ENCODE results near the gene SPG7.
"Not testable (repeated sequence)": the region's sequence is repeated elsewhere in the genome, so short reads cannot be mapped to it uniquely, and the experiment has no call there.

SPG7 gene

GRCh38 chr16:89586218-89586617 lies 78.0 kb downstream of the SPG7 start:
- no peak for ATAC-seq (ENCODE audit: low read depth)
- H3K4me1 Mint-ChIP-seq = no peaks in the 10 kb centered on the region

GRCh38 chr16:89586853-89587252 lies 78.7 kb downstream of the SPG7 start:
- ATAC-seq (ENCODE audit: low read depth) (no peak), DNase-seq (ENCODE audit: low spot score in 2 of 2) (no peak)
- H3K4me1 Mint-ChIP-seq = no peaks in the 10 kb centered on the region
- H3K36me3 Mint-ChIP-seq = no peaks in the 10 kb centered on the region
- no peak overlapping the region for H3K4me3 Mint-ChIP-seq
- H3K27me3 Mint-ChIP-seq = no peaks in the 10 kb centered on the region
- no peaks in the 10 kb centered on the region for H3K9me3 Mint-ChIP-seq
- H3K27ac Mint-ChIP-seq = no peak overlapping the region

More at GRCh38 chr16:89586218-89586617, 78.0 kb downstream of the SPG7 start:
- no peaks in the 10 kb centered on the region for H3K27me3 Mint-ChIP-seq
- no peak overlapping the region for H3K4me3 Mint-ChIP-seq
- H3K27ac Mint-ChIP-seq = no peak overlapping the region
- no peaks in the 10 kb centered on the region for H3K9me3 Mint-ChIP-seq
- H3K36me3 Mint-ChIP-seq = no peaks in the 10 kb centered on the region
- no peak for DNase-seq (ENCODE audit: low spot score in 2 of 2)

GRCh38 chr16:89587676-89588075 lies 79.5 kb downstream of the SPG7 start:
- H3K36me3 Mint-ChIP-seq; H3K4me1 Mint-ChIP-seq; ATAC-seq (ENCODE audit: low read depth): not testable (repeated sequence)

GRCh38 chr16:89588413-89589109 lies 80.4 kb downstream of the SPG7 start:
- H3K4me1 Mint-ChIP-seq = no peaks in the 10 kb centered on the region
- no peak overlapping the region for H3K4me3 Mint-ChIP-seq
- ATAC-seq (ENCODE audit: low read depth) (no peak), DNase-seq (ENCODE audit: low spot score in 2 of 2) (no peak)
- no peaks in the 10 kb centered on the region for H3K36me3 Mint-ChIP-seq
- H3K27ac Mint-ChIP-seq = no peak overlapping the region
- H3K9me3 Mint-ChIP-seq = no peaks in the 10 kb centered on the region
- no peaks in the 10 kb centered on the region for H3K27me3 Mint-ChIP-seq

More at GRCh38 chr16:89587676-89588075, 79.5 kb downstream of the SPG7 start:
- not testable (repeated sequence) for H3K27me3 Mint-ChIP-seq; H3K27ac Mint-ChIP-seq; H3K4me3 Mint-ChIP-seq; H3K9me3 Mint-ChIP-seq; DNase-seq (ENCODE audit: low spot score in 2 of 2)

- no peaks in the 10 kb centered on the region for H3K9me3 Mint-ChIP-seq
- no peak for DNase-seq (ENCODE audit: low spot score in 2 of 2)
- H3K27me3 Mint-ChIP-seq = no peaks in the 10 kb centered on the region
- H3K4me1 Mint-ChIP-seq = no peaks in the 10 kb centered on the region
- ATAC-seq (ENCODE audit: low read depth) = no peak
- no peaks in the 10 kb centered on the region for H3K36me3 Mint-ChIP-seq
- no peak overlapping the region for H3K4me3 Mint-ChIP-seq
- H3K27ac Mint-ChIP-seq = no peak overlapping the region
Measured at GRCh38 chr16:89589241-89589926, 81.2 kb downstream of the SPG7 start.

GRCh38 chr16:89593841-89594240 lies 85.6 kb downstream of the SPG7 start:
- Mint-ChIP-seq H3K27me3 (peaks cover 2% of the 10 kb centered on the region), H3K4me1 (no peaks in the 10 kb centered on the region), H3K4me3 (no peak overlapping the region), H3K36me3 (no peaks in the 10 kb centered on the region), H3K27ac (no peak overlapping the region), H3K9me3 (no peaks in the 10 kb centered on the region)
- no peak for DNase-seq (ENCODE audit: low spot score in 2 of 2)
- no peak for ATAC-seq (ENCODE audit: low read depth)

GRCh38 chr16:89595330-89596060 lies 87.3 kb downstream of the SPG7 start:
- Mint-ChIP-seq H3K4me1 (peaks cover 3% of the 10 kb centered on the region), H3K9me3 (no peaks in the 10 kb centered on the region), H3K27ac (no peak overlapping the region), H3K4me3 (no peak overlapping the region), H3K27me3 (peaks cover 2% of the 10 kb centered on the region), H3K36me3 (no peaks in the 10 kb centered on the region)
- DNase-seq (ENCODE audit: low spot score in 2 of 2) = no peak
- ATAC-seq (ENCODE audit: low read depth) = no peak

- peaks cover 2% of the 10 kb centered on the region for H3K27me3 Mint-ChIP-seq
- no peak overlapping the region for H3K27ac Mint-ChIP-seq
- no peak overlapping the region for H3K4me3 Mint-ChIP-seq
- no peaks in the 10 kb centered on the region for H3K36me3 Mint-ChIP-seq
- DNase-seq (ENCODE audit: low spot score in 2 of 2) (no peak), ATAC-seq (ENCODE audit: low read depth) (no peak)
- peaks cover 3% of the 10 kb centered on the region for H3K4me1 Mint-ChIP-seq
- no peaks in the 10 kb centered on the region for H3K9me3 Mint-ChIP-seq
Measured at GRCh38 chr16:89596061-89596689, 88.0 kb downstream of the SPG7 start.

- H3K4me1 Mint-ChIP-seq = peaks cover 3% of the 10 kb centered on the region
- DNase-seq (ENCODE audit: low spot score in 2 of 2) (no peak), ATAC-seq (ENCODE audit: low read depth) (no peak)
- H3K9me3 Mint-ChIP-seq = no peaks in the 10 kb centered on the region
- H3K27me3 Mint-ChIP-seq = peaks cover 2% of the 10 kb centered on the region
- no peak overlapping the region for H3K4me3 Mint-ChIP-seq
- no peak overlapping the region for H3K27ac Mint-ChIP-seq
- no peaks in the 10 kb centered on the region for H3K36me3 Mint-ChIP-seq
Measured at GRCh38 chr16:89596957-89597649, 88.9 kb downstream of the SPG7 start.

- no peak overlapping the region for H3K4me3 Mint-ChIP-seq
- ATAC-seq (ENCODE audit: low read depth) (no peak), DNase-seq (ENCODE audit: low spot score in 2 of 2) (no peak)
- peaks cover 9% of the 10 kb centered on the region for H3K4me1 Mint-ChIP-seq
- peaks cover 7% of the 10 kb centered on the region for H3K27me3 Mint-ChIP-seq
- no peaks in the 10 kb centered on the region for H3K36me3 Mint-ChIP-seq
- no peak overlapping the region for H3K27ac Mint-ChIP-seq
- H3K9me3 Mint-ChIP-seq = no peaks in the 10 kb centered on the region
Measured at GRCh38 chr16:89598199-89598598, 90.0 kb downstream of the SPG7 start.

GRCh38 chr16:89599451-89599858 lies 91.3 kb downstream of the SPG7 start:
- Mint-ChIP-seq H3K27me3 (peaks cover 8% of the 10 kb centered on the region), H3K4me1 (peaks cover 9% of the 10 kb centered on the region), H3K9me3 (no peaks in the 10 kb centered on the region), H3K27ac (no peak overlapping the region), H3K36me3 (no peaks in the 10 kb centered on the region), H3K4me3 (no peak overlapping the region)
- peak; percentile 66 for ATAC-seq (ENCODE audit: low read depth)
- no peak for DNase-seq (ENCODE audit: low spot score in 2 of 2)

GRCh38 chr16:89599902-89600301 lies 91.7 kb downstream of the SPG7 start:
- no peaks in the 10 kb centered on the region for H3K36me3 Mint-ChIP-seq
- ATAC-seq (ENCODE audit: low read depth) (no peak), DNase-seq (ENCODE audit: low spot score in 2 of 2) (no peak)
- H3K4me1 Mint-ChIP-seq = peaks cover 9% of the 10 kb centered on the region
- H3K27ac Mint-ChIP-seq = no peak overlapping the region
- H3K9me3 Mint-ChIP-seq = no peaks in the 10 kb centered on the region
- no peak overlapping the region for H3K4me3 Mint-ChIP-seq
- peaks cover 8% of the 10 kb centered on the region for H3K27me3 Mint-ChIP-seq

- DNase-seq (ENCODE audit: low spot score in 2 of 2) = no peak
- H3K4me1 Mint-ChIP-seq = peaks cover 9% of the 10 kb centered on the region
- no peaks in the 10 kb centered on the region for H3K36me3 Mint-ChIP-seq
- no peak overlapping the region for H3K27ac Mint-ChIP-seq
- no peak overlapping the region for H3K4me3 Mint-ChIP-seq
- peaks cover 8% of the 10 kb centered on the region for H3K27me3 Mint-ChIP-seq
- no peaks in the 10 kb centered on the region for H3K9me3 Mint-ChIP-seq
- ATAC-seq (ENCODE audit: low read depth) = no peak
Measured at GRCh38 chr16:89600427-89600826, 92.2 kb downstream of the SPG7 start.

All from memory B cell (primary cell).